T-helper 1 cell treated with Interleukin-12 subunit alpha and Interleukin-12 subunit beta and Interleukin-4 antibody, amounts not matched to agents 30 μg/mL and 1 μg/mL, for 36 hours (primary cell): Measurements from ENCODE around the gene PDE5A.
"Not testable (repeated sequence)": the region's sequence is repeated elsewhere in the genome, so short reads cannot be mapped to it uniquely, and the experiment has no call there.

ENCODE experiments used
- H3K27ac Mint-ChIP-seq: one replicate; pipeline ENCODE4 v1.8.0; 2021; ENCODE audit warnings: mild to moderate bottlenecking, mixed read lengths
- H3K27me3 Mint-ChIP-seq: one replicate; pipeline ENCODE4 v1.8.0; 2021; ENCODE audit warnings: low read depth, mixed read lengths
- H3K36me3 Mint-ChIP-seq: one replicate; pipeline ENCODE4 v1.8.0; 2021; ENCODE audit warnings: low read depth, mixed read lengths
- H3K4me1 Mint-ChIP-seq: one replicate; pipeline ENCODE4 v1.8.0; 2021; ENCODE audit warnings: low read depth, mixed read lengths
- H3K4me3 Mint-ChIP-seq: one replicate; pipeline ENCODE4 v1.8.0; 2021; ENCODE audit warnings: mild to moderate bottlenecking, moderate library complexity, mixed read lengths
- H3K9me3 Mint-ChIP-seq: one replicate; pipeline ENCODE4 v1.8.0; 2021; ENCODE audit warnings: mixed read lengths

PDE5A gene

DNA sequence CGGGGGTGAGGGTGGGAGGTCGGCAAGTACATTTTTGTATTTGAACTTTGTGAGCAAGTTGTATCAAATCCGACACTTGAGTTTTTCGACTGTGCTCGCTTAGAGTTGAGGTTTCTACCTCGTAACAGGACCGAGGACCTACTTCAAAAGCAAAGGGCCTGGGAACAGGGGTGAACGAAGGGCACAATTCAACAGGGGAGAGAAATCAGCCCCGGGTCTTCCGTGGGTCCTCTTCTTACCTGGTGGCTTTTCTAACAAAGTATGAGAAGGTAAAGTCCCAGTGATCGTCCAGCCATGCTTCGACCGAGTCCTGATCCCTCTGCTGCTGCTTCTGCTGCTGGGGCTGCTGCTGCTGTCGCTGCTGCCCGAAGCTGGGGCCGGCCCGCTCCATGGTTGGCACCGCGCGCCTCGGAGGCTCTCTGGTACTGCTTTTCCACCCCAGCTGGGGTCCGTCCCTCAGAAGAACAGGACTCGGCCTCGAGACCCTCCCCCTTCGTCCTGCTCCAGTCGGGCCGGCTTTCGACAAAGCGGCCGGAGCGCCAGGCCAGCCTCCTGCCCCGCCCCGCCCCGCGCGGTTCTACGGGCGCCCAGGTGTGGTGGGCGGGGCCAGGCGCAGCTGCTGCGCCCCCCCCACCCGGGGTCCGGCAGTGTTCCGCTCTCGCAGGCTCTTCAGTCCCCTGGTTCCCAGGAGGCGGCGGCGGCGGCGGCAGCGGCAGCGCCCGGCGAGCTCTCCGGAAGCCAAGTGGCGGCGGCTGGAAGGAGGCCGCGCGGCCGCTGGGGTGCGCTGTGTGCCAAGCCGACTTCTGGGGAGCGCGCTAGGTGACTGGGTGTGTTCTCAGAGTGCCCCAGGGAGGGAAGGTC is at the start of gene PDE5A:
Gene PDE5A, minus strand, starts transcription at position 524 of the 861 bp plus-strand sequence. Its CDS starts 133 bp downstream, at position 391.
- no peaks in the 10 kb centered on the region for H3K9me3 Mint-ChIP-seq
- H3K4me3 Mint-ChIP-seq: peak within 1 kb of the TSS; percentile 90
- peak within 1 kb of the TSS; percentile 68 for H3K27ac Mint-ChIP-seq
- peaks cover 52% of the 10 kb centered on the region for H3K27me3 Mint-ChIP-seq
- H3K4me1 Mint-ChIP-seq: peaks cover 15% of the 10 kb centered on the region
- no peaks in the 10 kb centered on the region for H3K36me3 Mint-ChIP-seq

DNA sequence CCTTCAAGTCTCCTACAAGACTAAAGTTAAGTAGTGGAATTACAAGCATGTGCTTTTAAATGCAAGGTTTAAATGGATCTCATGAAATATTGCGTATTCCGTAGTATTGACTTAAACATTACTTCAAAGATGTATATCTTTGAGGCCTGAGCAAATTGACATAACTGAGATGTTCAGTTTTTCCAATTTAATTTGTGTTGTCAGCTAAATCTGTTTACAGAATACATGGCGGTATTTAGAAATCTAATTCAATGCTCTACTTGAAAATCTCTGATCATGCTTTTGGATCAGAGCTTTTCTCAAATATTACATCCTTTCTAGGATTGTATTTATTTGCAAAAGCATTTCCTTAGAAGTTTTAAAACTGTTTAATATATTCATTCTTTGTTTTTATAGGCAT is 47.5 kb upstream of the PDE5A start:
- H3K27me3 Mint-ChIP-seq: no peaks in the 10 kb centered on the region
- H3K36me3 Mint-ChIP-seq: no peaks in the 10 kb centered on the region
- H3K4me1 Mint-ChIP-seq: no peaks in the 10 kb centered on the region
- H3K4me3 Mint-ChIP-seq: no peak overlapping the region
- no peak overlapping the region for H3K27ac Mint-ChIP-seq
- H3K9me3 Mint-ChIP-seq: no peaks in the 10 kb centered on the region

DNA sequence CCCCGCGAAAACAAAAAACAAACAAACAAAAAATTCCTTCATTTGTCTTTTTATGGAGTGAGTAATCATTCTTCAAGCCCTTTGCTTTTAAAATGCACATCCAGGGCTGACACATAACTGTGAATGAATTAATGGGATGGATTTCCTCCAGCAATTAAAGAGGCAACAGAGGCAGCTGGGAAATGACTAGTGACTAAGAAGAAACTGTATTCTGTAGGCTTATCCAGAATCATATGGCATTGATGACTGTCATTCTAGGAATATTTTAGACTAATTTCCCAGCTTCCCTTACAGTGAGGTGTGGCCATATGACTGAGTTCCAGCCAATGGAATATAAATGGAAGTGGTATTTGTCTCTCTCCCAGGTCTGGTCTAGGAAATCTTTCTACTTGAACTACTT is 46.8 kb upstream of the PDE5A start:
- Mint-ChIP-seq H3K36me3 (no peaks in the 10 kb centered on the region), H3K27me3 (no peaks in the 10 kb centered on the region), H3K9me3 (no peaks in the 10 kb centered on the region), H3K27ac (no peak overlapping the region), H3K4me3 (no peak overlapping the region), H3K4me1 (no peaks in the 10 kb centered on the region)

- Mint-ChIP-seq H3K4me3 (no peak overlapping the region), H3K27ac (no peak overlapping the region), H3K4me1 (no peaks in the 10 kb centered on the region), H3K27me3 (no peaks in the 10 kb centered on the region), H3K9me3 (no peaks in the 10 kb centered on the region), H3K36me3 (no peaks in the 10 kb centered on the region)
These were observed 44.3 kb upstream of the PDE5A start for GRCh38 chr4:119672938-119673337.

GRCh38 chr4:119672086-119672485 is 43.5 kb upstream of the PDE5A start:
- Mint-ChIP-seq H3K27ac (no peak overlapping the region), H3K36me3 (no peaks in the 10 kb centered on the region), H3K9me3 (no peaks in the 10 kb centered on the region), H3K27me3 (no peaks in the 10 kb centered on the region), H3K4me3 (no peak overlapping the region), H3K4me1 (no peaks in the 10 kb centered on the region)

DNA sequence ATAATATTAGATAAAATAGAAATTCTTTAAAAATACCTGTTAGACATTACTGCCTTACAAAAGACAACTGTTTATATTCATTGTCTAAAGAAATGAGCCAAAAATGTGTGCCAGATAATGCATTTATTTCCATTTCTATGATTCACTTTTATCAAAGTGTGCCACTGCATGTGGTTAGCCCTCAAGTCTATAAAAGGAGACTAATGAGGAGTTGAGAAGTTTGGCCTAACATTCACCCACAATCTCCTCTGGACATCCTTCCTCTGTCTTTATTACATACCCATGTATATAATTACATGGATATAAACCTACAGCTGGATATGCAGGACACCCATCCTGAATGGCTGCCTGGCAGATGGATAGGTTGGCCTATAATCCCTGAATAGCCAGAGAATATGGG is 42.6 kb upstream of the PDE5A start:
- no peaks in the 10 kb centered on the region for H3K9me3 Mint-ChIP-seq
- H3K27me3 Mint-ChIP-seq: peaks cover 4% of the 10 kb centered on the region
- H3K36me3 Mint-ChIP-seq: no peaks in the 10 kb centered on the region
- no peak overlapping the region for H3K27ac Mint-ChIP-seq
- no peak overlapping the region for H3K4me3 Mint-ChIP-seq
- no peaks in the 10 kb centered on the region for H3K4me1 Mint-ChIP-seq

DNA sequence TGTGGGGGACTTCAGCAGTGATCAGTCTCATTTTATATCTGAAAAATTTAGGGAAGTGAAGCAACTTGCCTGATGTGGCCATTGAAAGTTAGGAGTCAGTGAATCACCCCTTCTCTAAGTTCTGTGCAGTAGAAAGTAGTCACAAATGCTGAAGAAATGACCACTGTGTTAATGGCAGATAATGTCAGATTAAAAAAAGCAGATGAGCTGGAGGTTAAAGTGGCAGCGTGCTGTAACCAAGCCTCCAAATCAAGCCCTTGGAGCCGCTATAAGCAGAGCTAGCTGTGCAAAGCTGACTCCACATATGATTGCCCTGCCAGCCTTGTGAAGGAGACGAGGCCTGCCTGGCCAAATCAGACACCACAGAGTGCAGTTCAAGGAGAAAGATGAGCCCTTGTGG is 39.2 kb upstream of the PDE5A start:
- Mint-ChIP-seq H3K4me1 (peaks cover 4% of the 10 kb centered on the region), H3K36me3 (no peaks in the 10 kb centered on the region), H3K27me3 (peaks cover 6% of the 10 kb centered on the region), H3K9me3 (no peaks in the 10 kb centered on the region), H3K4me3 (no peak overlapping the region), H3K27ac (no peak overlapping the region)

DNA sequence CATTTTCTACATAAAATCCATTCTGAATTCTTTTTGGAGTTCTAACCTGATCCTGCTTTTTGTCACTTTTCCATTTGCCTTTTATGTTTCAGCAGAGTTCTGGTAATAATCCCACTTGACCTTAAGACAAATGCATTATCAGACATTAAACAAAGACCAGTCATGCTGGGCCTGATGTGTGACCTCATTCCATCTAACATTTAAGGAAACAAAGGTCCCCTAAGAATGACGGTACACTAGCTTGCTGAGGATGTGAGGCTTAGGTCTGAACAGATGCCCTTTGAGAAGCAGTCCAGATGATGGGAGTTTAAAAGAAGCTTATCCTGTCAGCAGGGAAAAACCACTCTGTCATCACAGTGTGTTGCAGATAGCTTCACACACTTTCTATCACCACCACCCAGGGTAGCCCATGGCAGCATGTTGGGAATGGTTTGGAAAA is 38.1 kb upstream of the PDE5A start:
- Mint-ChIP-seq H3K27ac (no peak overlapping the region), H3K36me3 (no peaks in the 10 kb centered on the region), H3K27me3 (peaks cover 9% of the 10 kb centered on the region), H3K9me3 (no peaks in the 10 kb centered on the region), H3K4me1 (peaks cover 4% of the 10 kb centered on the region), H3K4me3 (no peak overlapping the region)

GRCh38 chr4:119665752-119666151 is 37.1 kb upstream of the PDE5A start:
- H3K4me3 Mint-ChIP-seq: no peak overlapping the region

GRCh38 chr4:119664168-119664907 is 35.7 kb upstream of the PDE5A start:
- H3K27ac Mint-ChIP-seq: no peak overlapping the region
- peaks cover 4% of the 10 kb centered on the region for H3K4me1 Mint-ChIP-seq
- no peak overlapping the region for H3K4me3 Mint-ChIP-seq

More at GRCh38 chr4:119665752-119666151, 37.1 kb upstream of the PDE5A start:
- H3K36me3 Mint-ChIP-seq: no peaks in the 10 kb centered on the region
- no peaks in the 10 kb centered on the region for H3K9me3 Mint-ChIP-seq
- H3K4me1 Mint-ChIP-seq: peaks cover 4% of the 10 kb centered on the region
- no peak overlapping the region for H3K27ac Mint-ChIP-seq
- peaks cover 9% of the 10 kb centered on the region for H3K27me3 Mint-ChIP-seq

GRCh38 chr4:119663160-119663788 is 34.7 kb upstream of the PDE5A start:
- no peaks in the 10 kb centered on the region for H3K9me3 Mint-ChIP-seq
- H3K36me3 Mint-ChIP-seq: no peaks in the 10 kb centered on the region
- H3K4me1 Mint-ChIP-seq: peaks cover 4% of the 10 kb centered on the region
- peaks cover 9% of the 10 kb centered on the region for H3K27me3 Mint-ChIP-seq
- no peak overlapping the region for H3K27ac Mint-ChIP-seq
- H3K4me3 Mint-ChIP-seq: no peak overlapping the region

More at GRCh38 chr4:119664168-119664907, 35.7 kb upstream of the PDE5A start:
- Mint-ChIP-seq H3K36me3 (no peaks in the 10 kb centered on the region), H3K9me3 (no peaks in the 10 kb centered on the region), H3K27me3 (peaks cover 9% of the 10 kb centered on the region)

DNA sequence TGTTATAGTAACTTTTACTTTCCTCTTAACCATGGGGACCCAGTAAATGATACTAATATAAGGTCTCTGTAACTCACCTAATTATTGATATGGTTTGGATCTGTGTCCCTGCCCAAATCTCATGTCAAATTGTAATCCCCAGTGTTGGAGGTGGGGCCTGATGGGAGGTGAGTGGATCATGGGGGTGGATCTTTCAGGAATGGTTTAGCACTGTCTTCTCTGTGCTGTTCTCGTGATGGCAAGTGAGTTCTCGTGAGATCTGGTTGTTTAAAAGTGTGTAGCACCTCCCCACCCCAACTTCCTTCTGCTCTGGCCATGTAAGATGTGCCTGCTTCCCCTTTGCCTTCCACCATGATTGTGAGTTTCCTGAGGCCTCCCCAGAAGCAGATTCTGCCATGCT is 34.0 kb upstream of the PDE5A start:
- H3K27me3 Mint-ChIP-seq: not testable (repeated sequence)

GRCh38 chr4:119661231-119661630 is 32.6 kb upstream of the PDE5A start:
- Mint-ChIP-seq H3K27ac (no peak overlapping the region), H3K9me3 (no peaks in the 10 kb centered on the region), H3K4me1 (peaks cover 4% of the 10 kb centered on the region), H3K36me3 (no peaks in the 10 kb centered on the region), H3K27me3 (peaks cover 4% of the 10 kb centered on the region), H3K4me3 (no peak overlapping the region)

More for the DNA sequence above, 34.0 kb upstream of the PDE5A start:
- H3K4me3 Mint-ChIP-seq, H3K36me3 Mint-ChIP-seq, H3K27ac Mint-ChIP-seq, H3K4me1 Mint-ChIP-seq, H3K9me3 Mint-ChIP-seq: not testable (repeated sequence)

DNA sequence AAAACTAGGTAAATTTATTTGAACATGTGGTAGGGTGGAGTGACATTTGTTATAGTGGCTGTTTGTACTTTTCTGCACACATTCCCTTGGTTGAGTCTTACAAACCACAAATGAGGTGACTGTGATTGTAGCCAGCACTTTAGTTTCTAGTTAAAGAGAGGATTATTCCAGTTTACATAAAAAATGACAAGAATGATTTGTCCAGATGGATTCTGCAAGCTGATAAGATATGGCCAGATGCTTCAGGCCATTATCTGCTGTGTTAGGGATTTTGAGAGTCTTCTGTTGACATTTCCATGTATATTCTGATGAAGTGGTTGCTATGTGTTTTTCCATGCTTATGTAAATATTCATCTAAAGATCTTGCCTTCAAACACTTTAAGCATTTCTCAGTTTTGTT is 31.0 kb upstream of the PDE5A start:
- Mint-ChIP-seq H3K9me3 (no peaks in the 10 kb centered on the region), H3K27ac (no peak overlapping the region), H3K27me3 (peaks cover 4% of the 10 kb centered on the region), H3K36me3 (no peaks in the 10 kb centered on the region), H3K4me1 (peaks cover 4% of the 10 kb centered on the region), H3K4me3 (no peak overlapping the region)
